GM12891 (cell line): Measurements from ENCODE around the gene MAPK8IP3.

Source experiments
- PAX5 ChIP-seq: IDR thresholded peaks from 2 replicates; pipeline ENCODE4 v1.6.1; 2011; ENCODE audit warnings: low read length, moderate library complexity, mild to moderate bottlenecking; ENCODE audit not compliant: insufficient read depth, severe bottlenecking
- POLR2A ChIP-seq: IDR thresholded peaks from 2 replicates; pipeline ENCODE4 v1.6.1; 2011; ENCODE audit warnings: low read depth, low read length, control low read depth
- POLR2AphosphoS5 ChIP-seq: IDR thresholded peaks from 2 replicates; pipeline ENCODE4 v1.6.1; 2011; ENCODE audit warnings: low read depth, low read length, control low read depth
- POU2F2 ChIP-seq: IDR thresholded peaks from 2 replicates; pipeline ENCODE4 v1.6.1; 2011; ENCODE audit warnings: low read depth, mild to moderate bottlenecking, control low read depth, low read length, moderate library complexity
- SPI1 ChIP-seq: IDR thresholded peaks from 2 replicates; pipeline ENCODE4 v1.6.1; 2011; ENCODE audit warnings: low read depth, low read length, control low read depth
- TAF1 ChIP-seq: IDR thresholded peaks from 2 replicates; pipeline ENCODE4 v1.6.1; 2011; ENCODE audit warnings: low read depth, low read length, control low read depth

DNA sequence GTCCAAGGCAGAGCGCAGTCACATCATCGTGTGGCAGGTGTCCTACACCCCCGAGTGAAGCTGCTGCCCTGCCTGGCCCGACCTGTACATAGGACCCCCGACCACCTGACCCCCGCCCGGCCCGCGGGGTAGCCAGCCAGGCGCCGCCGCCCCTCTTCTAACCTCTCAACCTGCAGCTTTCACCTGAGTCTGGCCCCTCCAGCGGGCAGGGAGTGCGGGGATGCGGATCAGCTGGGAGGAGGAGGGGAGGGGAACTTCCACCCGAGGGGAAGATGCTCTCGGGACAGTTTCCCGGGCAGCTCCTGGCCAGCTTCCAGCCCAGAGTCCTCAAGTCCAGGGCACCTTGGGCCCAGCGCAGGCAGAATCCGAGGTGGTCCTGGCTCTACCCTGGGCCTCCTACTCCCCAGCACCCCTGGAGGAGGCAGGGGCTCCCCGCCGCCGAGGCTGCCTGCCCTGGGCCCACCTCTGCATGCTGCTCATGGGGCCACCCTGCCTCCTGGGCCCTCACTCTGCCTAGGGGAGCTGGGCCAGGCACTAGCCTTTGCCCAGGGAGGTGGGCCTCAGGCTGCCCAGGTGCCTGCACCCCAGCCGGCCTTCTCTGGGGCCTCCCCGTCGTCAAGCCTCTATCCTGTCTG is 62.9 kb downstream of the MAPK8IP3 start:
- TF ChIP-seq SPI1: no peak
- no peak; the same call in 1 of the 2 replicates for TF ChIP-seq POLR2A
- TF ChIP-seq POLR2AphosphoS5: peak; percentile 13; the same call in 1 of the 2 replicates
- no peak for TF ChIP-seq TAF1
- no peak for TF ChIP-seq PAX5
- TF ChIP-seq POU2F2: no peak
